Activated CD8-positive, alpha-beta memory T cell treated with anti-CD3 and anti-CD28 coated beads for 1 hour (primary cell): ENCODE measurements around the gene S100A6.
"Not testable (repeated sequence)": the region's sequence is repeated elsewhere in the genome, so short reads cannot be mapped to it uniquely, and the experiment has no call there.

Experiments used
- DNase-seq, 2 donors: peaks; one replicate each; pipeline ENCODE4 v3.0.0-alpha.2; 2020; ENCODE audit warnings: low read depth in 1 of 2; ENCODE audit errors: extremely low read depth in 1 of 2

Gene S100A6

DNA sequence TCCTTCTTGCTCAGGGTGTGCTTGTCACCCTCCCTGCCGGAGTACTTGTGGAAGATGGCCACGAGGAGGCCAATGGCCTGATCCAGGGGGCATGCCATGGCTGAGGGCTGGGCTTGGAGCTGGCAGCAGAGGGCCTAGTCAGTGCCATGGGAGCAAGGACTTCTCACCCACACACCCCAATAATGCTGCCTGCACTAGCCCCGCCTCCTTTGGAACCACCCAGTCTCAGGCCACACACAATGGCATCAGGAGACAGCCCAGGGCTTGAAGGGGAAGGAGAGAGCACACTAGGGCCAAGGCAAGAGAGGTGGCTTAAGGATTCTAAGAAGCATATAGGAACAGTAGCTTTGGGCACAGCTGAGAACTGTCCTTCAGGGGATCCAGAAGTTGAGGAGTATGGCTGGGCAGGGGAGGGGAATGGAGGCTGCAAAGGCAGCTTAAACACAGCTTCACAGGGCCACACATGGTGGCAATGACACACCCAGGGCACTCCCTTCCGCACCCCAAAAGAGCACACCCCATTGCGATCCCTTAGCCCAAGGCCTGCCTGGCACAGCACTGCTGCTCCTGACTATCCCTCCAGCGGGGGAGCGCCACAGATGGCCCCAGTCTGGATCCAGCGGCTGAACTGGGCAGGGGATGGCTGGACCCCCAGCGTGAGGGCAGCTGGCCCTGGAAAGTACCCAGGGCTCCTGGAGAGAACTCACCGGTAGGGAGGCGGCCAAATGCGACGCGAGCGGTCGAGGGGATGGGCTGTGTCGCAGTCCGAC is at the start of gene S100A6:
Gene S100A6 (minus strand): TSS at position 750 of the 770 bp plus-strand sequence. CDS start 652 bp downstream, at position 98.
- DNase-seq, result no peak

DNA sequence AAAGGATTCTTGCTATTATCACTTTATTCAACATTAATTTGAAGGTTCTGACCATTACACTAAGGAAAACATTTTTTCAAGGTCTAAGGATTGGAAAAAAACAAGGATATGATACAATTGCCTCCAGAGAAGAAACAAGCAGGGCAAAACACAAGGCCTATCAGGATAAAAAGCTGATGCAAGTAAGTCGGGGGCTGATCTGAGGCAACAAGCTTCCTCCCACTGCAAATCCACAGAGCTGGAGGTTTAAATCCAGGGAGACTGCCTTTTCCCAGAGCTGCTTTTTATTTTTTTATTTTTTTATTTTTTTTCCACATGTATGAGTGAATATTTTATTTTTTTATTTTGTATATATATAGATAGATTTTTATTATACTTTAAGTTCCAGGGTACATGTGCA is 49.2 kb upstream of the S100A6 start:
- no peak for DNase-seq

DNA sequence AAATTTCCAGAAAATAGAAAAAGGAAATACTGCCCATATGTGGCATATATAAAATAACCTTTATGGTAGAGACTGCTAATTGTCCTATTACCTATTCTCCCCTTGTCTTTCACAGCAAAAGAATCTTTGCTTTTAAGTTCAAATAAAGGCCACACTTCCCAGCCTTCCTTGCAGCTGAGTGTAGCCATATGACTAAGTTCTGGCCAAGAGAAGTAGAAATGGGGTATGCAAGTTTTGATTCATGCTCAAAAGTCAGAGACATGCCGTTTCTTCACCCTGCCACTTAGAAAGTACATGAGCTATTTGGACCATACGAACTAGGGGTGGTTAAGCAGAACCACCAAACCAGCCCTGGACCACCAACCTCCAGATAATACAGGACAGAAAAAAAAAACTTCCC is 48.2 kb upstream of the S100A6 start:
- no peak for DNase-seq

DNA sequence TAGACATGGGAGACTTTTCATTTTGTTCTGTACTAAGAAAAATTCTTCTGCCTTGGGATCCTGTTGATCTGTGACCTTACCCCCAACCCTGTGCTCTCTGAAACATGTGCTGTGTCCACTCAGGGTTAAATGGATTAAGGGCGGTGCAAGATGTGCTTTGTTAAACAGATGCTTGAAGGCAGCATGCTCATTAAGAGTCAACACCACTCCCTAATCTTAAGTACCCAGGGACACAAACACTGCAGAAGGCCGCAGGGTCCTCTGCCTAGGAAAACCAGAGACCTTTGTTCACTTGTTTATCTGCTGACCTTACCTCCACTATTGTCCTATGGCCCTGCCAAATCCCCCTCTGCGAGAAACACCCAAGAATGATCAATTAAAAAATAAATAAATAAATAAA is 47.7 kb upstream of the S100A6 start:
- DNase-seq, result not testable (repeated sequence)

DNA sequence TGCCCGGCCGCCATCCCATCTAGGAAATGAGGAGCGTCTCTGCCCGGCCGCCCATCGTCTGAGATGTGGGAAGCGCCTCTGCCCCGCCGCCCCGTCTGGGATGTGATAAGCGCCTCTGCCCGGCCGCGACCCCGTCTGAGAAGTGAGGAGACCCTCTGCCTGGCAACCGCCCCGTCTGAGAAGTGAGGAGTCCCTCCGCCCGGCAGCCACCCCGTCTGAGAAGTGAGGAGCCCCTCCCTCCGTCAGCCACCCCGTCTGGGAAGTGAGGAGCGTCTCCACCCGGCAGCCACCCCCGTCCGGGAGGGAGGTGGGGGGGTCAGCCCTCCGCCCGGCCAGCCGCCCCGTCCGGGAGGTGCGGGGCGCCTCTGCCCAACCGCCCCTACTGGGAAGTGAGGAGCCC is 47.0 kb upstream of the S100A6 start:
- DNase-seq, result not testable (repeated sequence)

DNA sequence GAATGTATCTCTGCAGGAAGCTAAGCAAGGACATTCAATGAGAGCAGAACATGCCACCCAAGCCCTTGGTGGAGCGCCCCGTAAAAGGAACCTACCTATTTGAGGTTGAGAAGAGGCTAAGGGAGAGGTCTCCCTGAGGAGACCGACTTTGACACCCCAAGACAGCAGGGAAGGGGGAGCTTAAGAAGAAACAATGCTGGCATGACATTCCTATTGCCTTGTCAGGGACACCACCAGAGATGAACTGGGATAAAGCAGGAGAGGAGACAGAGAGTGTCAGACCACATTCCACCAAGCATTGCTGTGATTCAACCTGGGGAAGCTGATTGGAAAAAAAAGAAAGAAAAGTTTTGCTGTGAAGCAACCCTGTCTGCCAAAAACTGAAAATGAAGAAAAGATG is 43.1 kb upstream of the S100A6 start:
- DNase-seq, result no peak

DNA sequence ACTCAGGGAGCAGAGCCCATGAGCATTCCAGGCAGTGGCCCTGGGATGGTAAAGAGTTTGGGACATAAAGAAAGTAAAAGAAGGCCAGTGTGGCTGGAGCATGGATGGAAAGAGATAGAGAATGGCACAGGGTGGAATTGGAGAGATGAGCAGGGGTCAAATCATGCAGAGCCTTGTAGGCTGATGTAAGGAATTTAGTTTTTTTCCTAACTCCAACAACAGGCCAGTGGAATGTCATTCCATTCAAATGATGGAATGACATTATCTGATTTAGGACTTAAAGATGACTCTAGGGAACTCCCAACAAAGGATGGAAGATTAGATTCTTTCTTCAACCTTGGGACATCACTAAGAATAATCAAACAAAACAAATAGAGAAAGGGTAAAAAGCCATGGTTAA is 42.7 kb upstream of the S100A6 start:
- DNase-seq, result no peak

DNA sequence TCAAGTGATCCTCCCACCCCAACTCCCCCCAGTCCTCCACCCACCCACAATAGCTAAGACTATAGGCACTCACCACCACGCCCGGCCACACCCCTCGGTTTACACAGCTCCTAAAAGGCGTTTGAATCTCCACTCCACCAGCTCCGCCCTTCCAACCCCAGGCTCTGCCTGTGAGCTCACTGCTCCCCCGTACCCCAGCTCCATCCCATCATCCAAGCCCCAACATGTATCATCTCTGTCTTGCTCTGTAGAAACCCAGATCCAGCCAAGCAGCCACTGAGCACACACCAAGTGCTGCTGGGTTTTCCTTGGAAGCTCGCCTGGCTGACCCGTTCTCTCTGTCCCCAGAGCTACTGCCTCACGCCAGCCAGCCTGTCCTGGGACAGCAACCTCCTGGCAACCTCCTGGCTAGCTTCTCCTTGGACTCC is 41.8 kb upstream of the S100A6 start:
- no peak for DNase-seq

DNA sequence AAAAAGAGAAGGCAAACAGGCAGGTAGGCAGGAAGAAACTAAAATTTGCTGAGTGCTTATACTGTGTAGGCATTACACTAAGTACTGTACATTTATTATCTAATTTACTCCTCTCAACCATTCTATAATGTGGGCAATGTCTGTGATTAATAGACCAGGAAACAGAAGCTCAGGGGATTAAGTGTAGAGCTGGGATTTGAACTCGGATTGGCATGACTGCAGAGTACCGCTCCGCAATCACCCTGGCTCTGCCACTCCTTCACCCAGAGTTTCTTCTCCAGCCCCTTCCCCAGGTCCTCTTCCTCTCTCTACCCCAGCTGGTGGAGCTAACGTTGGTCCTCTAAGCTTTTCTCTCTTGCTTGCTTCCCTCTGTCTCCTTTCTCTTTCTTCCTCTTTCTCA is 41.3 kb upstream of the S100A6 start:
- DNase-seq, result no peak

DNA sequence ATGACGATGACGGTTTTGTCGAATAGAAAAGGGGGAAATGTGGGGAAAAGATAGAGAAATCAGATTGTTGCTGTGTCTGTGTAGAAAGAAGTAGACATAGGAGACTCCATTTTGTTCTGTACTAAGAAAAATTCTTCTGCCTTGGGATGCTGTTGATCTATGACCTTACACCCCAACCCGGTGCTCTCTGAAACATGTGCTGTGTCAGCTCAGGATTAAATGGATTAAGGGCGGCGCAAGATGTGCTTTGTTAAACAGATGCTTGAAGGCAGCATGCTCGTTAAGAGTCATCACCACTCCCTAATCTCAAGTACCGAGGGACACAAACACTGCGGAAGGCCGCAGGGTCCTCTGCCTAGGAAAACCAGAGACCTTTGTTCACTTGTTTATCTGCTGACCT is 39.7 kb upstream of the S100A6 start:
- DNase-seq, result not testable (repeated sequence)

DNA sequence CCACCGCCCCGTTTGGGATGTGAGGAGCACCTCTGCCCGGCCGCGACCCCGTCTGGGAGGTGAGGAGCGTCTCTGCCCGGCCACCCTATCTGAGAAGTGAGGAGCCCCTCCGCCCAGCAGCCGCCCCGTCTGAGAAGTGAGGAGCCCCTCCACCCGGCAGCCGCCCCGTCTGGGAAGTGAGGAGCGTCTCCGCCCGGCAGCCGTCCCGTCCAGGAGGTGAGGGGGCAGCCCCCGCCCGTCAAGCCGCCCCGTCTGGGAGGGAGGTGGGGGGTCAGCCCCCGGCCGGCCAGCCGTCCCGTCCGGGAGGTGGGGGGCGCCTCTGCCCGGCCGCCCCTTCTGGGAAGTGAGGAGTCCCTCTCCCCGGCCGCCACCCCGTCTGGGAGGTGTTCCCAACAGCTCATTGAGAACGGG is 39.3 kb upstream of the S100A6 start:
- DNase-seq, result not testable (repeated sequence)

DNA sequence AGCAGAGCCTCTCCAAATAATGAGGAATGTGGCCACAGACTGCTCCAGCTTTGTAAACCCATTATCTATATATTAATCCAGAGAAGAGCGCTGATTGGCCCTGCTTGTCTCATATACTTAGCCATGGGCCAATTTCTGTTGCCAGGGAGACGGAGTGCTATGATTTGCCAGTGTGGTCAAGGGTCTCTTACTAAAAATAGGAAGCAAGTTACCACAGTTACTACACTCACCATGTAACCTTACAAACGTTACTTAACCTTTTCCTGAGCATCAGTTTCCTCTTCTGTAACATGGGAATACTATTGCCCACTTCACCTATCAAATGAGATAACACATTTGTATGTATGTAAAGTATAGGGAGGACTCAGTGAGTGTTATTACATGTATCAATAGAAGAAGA is 37.6 kb upstream of the S100A6 start:
- DNase-seq, result no peak

DNA sequence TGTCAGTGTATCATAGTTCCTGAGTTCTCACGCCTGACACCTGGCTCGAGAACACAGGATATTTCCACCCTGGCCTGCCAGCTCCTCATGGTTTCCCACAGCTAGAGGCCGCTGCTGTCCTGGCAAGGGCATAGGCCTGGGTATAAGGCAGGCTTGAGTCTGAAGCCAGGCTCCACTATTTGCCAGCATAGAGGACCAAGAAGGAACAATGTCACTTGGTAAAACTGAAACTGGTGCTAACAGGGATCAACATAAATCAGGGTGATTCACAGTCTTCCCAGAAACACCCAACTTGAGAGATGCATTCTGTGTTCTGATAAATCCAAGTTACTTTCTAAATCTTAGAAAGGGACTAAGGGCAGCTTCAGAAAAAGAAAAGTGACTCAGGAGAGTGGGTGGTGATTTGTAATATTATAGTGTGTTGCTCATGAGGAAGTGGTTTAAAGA is 36.8 kb upstream of the S100A6 start:
- DNase-seq, result no peak

DNA sequence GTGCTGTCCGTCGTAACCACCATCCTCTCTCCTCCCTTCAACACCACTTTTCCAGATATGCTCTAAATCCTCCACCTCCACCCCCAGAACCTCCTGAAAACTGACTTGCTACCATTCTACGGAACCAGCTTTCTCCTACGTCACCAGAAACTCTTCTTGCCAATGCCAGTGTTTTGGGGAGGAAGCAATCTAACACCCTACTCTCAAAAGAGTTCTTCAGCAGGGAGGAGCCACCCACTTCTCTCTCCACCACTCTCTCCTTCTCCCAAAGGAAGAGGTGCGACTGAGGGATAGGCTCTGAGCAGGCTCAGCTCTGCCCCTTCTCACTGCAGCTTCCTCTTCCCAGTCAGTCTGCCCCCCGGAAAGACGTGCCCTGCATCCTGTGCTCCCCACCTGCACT is 35.9 kb upstream of the S100A6 start:
- DNase-seq, result no peak

DNA sequence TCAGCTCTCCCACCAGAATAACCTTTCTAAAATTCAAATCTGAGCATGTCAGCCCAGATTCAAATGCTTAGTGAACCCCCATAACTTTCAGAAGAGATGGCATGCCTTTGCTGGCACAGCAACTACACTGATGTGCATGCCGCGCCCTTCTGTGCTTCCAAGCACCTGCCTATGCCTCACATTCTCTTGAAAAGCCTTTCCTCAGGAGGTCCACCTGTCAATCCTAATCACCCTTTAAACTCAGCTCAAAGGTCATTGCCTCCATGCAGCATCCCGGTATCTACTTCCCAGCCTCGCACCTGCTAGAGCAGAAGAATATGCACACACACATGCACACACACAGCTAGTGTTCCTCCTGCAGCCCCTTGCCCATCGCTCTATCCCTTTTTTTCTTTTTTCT is 35.1 kb upstream of the S100A6 start:
- no peak for DNase-seq

DNA sequence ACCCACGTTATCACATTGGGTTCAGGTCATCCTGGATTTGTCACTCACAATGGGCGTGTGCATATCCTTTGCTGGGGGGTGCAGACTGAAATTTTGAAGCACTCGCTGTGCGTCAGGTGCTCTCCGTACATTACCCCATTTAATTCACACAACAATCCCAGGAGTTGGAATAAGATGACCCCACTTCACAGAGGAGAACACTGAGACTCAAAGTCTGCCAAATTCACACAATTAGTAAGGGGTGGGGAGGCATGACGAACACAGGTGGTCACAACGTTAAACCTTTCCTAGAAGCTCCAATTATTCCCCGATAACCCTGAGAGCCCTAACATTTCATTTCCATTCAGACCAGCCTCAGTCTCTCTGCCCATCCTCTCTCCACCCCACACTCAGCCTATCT is 33.7 kb upstream of the S100A6 start:
- DNase-seq, result no peak

DNA sequence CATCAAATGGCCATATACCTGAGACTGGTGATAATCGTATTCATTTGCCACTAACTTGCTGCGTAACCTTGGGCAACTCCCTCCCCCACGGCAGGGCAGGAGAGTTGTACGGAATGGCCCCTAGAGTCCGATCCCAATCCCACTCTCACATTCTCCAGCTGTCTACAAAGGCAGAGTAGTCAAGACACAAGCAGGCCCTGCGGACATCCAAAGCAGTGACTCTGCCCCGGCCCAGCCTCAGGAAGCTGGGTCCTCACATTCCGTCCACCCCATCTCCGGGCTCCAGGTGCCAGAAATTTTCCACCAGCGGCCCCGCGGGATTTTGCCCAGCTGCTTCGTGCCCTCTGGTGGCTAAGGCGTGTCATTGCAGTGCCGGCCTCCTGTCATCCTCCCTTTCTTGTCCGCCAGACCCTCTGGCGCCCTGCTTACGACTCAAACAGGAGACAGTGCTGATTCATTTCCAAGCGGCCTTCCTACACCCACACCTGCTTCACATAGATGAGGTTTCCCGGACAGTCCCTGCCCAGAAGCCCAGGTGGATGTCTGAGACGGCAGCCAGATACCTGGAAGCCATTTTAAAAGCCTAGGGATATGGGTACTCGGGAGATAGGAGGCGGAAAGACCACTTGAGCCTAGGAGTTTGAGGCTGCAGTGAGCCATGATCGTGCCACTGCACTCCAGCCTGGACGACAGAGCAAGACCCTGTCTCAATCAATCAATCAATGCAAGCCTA is 32.7 kb upstream of the S100A6 start:
- DNase-seq, result peak; percentile 58 to 63

DNA sequence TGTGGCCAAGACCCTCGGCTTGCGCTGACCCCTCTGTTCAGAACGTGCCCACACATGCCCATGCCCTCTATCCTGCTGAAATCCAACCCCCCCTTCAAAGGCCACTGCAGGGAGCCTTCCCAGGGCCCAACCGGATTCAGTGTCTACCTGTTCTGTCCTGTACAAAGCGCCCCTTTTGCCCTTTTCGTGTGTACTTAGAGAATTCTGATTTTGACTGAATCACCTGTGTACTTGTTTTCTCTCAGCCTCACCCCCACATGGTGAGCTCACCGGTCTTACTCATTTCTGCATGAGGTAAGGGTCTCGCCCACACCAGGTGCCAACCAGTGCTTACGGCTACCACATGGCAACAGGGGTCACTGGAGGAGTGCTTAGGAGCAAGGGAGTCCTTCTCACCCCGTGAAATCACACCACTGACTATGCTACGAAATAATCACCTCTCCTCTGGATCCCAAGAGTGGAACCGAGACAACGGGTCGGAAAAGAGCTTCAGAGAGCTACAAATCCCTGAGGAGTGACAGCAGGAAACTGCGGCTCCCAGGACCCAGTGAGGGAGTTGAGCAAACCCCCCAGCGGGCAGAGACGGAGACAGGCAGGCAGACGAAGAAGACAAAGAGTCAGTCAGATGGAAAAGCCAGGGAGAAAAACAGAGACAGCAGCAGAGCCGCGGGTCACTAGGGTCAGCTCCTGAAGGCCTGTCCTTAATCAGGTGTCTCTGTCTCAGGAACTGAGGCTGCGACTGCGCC is 32.0 kb upstream of the S100A6 start:
- no peak for DNase-seq

DNA sequence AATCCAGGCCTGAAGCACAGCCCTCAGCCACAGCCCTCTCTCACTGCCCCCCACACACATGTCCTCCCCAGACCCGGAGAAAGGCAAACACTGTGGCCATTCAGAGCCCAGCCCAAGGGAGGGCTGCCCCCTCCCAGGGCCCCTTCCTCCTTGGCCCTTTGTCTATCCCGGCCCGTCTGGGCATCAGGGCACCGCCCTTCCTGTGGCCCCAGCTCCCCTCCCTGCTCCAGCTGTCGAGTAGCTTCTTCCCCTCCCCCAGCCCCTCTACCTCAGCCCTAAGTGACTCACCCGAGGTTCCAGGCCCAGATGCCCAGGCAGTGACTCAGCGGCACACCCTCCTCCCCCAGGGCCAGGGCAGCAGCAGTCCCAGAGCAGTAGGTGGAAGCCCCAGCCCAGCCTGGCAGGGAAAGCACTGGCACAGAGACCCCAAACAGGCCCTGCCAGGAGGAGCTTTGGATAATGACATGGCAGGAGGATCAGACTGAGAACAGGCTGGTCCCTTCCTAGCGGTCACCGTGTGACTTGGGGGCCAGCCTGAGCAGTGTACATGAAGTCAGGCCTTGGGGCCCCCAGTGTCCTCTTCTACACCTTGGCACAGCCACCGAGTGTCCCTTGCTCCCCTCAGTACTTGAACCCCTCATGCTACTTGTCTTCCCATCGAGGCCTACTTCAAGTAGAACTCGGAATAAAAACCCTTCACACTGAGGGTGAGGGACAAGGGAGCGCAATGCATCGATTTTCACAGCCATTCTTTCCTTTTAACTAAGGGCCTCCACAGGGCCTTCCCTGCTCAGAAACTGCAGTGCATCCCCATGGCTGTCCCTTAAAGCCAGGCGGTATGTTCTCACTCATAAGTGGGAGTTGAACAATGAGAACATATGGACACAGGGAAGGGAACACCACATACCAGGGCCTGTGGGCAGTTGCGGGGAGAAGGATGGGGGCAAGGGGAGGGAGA is 30.9 kb upstream of the S100A6 start:
- DNase-seq, result peak; percentile 52 to 78
